Activated CD4-positive, alpha-beta T cell treated with anti-CD3 and anti-CD28 coated beads for 1 hour (primary cell): ENCODE data around the gene FTCD.
"Not testable (repeated sequence)": the region's sequence is repeated elsewhere in the genome, so short reads cannot be mapped to it uniquely, and the experiment has no call there.

ENCODE experiments used
- DNase-seq: peaks from one replicate; pipeline ENCODE4 v3.0.0-alpha.2; 2020

Gene FTCD

DNA sequence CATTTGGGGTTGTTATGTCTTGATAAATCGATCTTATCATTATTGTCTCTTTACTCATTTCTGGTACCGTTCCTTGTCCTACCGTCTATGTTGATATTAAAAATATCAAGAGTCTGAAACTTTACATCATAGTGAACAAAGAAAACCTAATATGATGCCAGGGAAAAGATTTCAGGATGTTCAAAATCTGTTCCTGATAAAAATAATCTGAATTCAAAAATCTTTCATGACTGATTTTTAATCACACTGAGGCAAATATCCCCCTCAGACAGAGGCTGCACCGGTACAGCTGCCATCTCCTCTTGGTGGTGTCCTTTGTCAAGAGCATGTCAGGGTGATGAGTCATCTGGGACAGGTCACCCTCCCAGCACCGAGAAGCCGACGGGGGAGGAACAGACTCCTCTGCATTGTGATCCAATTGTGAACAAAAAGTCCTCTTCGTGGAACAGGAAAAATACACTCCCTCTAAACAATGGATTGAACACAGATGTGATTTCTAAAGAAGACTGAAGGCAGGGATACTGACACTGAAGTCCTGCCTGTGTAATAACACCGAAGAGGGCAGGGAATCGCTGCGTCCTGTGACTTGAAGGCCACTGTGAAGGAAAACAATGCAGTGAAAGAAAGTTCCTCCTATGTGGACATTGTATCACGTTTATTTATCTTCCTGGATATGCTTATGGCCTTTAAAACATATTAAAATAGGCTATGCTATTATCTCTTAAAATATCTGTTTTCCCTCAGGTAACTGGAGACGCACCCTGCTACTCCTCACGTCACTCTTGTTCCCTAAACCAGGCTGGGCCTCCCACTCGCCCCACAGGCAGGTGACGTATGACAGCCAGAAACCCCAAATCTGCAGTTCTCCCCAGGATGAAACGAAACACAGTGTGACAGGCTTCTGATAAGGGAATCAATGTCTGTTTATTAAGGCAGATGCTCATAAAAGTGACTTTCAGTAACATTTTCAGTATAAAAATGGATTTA, 33.1 kb upstream of the FTCD start:
- DNase-seq, result no peak

DNA sequence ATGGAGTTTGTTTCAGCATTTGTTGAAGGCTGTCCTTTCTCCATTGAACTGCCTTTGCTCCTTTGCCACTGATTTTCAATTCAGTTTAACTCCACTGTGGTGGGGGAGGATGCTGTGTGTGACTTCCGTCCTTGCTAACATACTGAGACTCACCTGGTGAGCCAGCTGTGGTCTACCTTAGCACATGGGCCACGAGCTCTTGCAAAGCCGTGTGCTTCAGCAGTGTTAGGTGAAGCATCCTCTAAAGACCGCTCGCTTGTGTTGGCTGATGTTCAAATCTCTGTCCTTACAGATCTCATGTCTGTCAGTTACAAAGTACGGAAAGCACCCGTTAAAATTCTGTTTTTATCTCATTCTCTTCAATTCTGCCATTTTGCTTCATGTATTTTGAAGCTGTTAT, 32.4 kb upstream of the FTCD start:
- DNase-seq, result no peak

DNA sequence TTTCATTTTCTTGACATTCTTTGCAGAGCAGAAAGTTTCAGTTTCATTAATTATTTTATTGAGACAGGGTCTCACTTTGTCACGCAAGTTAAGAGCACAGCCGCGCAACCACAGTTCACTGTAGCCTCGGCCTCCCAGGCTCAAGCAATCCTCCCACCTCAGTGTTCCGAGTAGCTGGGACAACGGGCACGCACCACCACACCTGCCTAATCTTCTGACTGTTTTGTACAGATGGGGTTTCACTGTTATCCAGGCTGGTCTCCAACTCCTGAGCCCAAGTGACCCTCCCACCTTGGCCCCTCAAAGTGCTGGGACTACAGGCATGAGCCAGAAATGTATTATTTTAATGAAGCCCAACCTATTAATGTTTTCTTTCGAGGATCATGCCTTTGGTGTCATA, 31.9 kb upstream of the FTCD start:
- DNase-seq, result no peak

DNA sequence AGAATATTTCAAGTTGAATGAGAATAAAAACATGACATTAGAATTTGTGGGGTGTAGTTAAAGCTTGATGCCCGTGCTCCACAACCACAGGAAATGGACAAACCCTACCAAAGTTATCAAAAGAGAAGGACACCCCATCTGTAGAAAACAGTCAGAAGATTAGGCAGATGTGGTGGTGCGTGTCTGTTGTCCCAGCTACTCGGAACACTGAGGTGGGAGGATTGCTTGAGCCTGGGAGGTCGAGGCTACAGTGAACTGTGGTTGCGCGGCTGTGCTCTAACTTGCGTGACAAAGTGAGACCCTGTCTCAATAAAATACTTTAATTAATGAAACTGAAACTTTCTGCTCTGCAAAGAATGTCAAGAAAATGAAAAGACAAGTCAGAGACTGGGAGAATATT, 30.3 kb upstream of the FTCD start:
- no peak for DNase-seq

DNA sequence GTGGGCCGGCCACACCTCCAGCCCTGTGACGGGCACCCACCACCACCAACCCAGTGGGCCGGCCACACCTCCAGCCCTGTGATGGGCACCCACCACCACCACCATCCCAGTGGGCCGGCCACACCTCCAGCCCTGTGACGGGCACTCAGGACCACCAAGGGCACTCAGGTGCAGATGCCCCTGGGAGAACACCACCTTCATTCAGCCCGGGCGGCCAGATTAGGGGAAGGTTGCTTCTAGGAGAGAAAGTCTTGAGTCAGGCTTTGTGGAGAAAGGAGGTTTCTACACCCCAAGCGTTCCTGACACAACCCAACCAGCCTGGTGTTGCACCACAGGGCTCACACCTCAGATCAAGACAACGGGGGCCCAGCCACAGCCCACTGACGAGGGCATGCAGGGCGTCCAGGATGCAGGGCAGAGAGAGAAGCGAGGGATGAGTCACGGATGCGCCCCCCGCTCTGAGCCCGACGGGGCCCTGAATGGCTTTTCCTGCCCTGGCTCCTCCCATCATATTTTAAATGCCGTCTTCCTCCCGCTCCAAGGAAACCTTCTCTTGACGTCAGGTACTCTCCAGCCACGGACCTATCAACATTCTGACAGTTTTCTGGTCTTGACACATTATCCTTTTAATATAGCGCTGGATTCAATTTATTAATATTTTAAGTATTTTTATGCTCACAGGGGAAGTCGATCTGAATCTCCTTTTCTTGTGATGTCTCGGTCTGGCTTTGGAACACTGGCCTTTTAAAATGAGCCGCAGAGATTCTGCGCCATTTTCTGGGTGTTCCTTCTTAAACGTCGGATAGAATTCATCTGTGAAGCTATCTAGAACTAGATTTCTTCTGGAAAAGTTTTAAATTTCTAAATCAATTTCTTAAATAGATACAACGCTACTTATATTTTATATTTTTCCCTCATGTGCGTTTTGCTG, 29.5 kb upstream of the FTCD start:
- peak; percentile 64 for DNase-seq

DNA sequence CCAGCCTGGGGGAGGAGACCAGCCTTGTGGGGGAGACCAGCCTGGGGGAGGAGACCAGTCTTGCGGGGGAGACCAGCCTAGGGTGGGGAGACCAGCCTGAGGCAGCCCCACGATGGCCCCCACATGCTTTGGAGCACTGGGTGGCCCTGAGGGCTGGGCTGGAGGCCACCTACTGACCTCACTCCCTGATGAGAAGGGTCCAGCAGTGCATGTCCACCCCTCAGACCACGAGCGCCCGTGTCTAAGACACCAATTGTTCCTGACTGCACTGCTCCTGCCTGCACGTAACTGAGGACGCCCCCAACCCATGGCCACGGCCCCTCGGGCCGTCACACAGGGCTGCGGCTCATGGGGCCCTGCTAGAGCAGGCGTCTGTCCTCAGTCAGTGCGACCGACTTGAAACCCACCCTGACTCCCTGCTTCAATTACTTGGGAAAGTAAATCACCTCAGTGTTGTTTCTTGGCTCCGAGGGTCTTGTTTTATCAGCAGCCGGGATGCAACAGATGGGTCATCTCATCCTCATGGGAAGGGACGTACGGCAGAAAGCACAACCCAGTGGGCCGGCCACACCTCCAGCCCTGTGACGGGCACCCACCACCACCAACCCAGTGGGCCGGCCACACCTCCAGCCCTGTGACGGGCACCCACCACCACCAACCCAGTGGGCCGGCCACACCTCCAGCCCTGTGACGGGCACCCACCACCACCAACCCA, 28.7 kb upstream of the FTCD start, which contains the start of gene SPATC1L:
Gene SPATC1L, minus strand, starts transcription at position 550 of the 715 bp plus-strand sequence. CDS start 1,643 bp downstream, outside the sequence.
- peak; percentile 34 for DNase-seq

DNA sequence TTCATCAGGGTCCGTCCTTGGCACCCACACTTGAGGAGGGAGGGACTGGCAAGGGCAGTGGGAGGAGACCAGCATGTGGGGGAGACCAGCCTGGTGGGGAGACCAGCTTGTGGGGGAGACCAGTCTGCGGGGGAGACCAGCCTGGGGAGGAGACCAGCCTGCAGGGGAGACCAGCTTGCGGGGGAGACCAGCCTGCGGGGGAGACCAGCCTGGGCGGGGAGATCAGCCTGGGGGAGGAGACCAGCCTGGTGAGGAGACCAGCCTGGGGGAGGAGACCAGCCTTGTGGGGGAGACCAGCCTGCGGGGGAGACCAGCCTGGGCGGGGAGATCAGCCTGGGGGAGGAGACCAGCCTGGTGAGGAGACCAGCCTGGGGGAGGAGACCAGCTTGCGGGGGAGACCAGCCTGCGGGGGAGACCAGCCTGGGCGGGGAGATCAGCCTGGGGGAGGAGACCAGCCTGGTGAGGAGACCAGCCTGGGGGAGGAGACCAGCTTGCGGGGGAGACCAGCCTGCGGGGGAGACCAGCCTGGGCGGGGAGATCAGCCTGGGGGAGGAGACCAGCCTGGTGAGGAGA, 28.0 kb upstream of the FTCD start:
- not testable (repeated sequence) for DNase-seq

DNA sequence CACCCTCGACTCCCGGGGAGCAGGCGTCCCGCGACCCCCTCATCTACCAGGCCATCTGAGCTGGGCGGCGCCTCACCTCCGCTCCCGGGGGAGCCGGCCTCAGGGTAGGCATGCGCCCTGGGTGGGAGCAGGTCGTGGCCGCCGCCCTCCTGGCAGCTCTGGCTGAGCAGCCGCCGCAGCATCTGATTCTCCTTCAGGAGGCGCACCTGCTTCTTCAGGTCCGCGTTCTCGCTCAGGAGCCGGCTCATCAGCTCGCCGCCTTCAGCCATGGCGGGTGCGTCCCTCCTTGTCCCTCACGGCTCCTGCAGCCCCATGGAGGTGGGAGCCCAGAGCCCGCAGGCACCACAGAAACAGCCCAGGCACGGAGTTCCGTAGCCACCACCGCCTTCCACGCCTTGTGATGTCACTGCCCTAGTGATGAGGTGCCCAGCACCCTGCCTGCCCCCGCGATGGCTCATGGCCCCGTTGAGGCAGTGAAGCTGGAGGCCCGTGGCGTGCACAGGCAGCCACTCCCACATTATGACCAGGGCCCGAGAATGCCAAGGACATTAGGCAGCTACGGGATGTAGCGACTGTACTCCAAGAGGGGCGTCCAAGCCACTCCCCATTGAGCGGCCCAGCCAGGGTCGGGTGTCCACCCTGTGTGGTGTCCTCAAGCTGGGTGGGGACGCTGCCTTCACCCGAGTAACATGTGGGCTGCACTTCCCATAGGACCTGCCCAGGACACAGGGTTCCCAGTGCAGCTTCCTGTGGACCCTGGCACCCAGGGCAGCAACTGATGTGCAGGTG, 27.4 kb upstream of the FTCD start:
- no peak for DNase-seq

DNA sequence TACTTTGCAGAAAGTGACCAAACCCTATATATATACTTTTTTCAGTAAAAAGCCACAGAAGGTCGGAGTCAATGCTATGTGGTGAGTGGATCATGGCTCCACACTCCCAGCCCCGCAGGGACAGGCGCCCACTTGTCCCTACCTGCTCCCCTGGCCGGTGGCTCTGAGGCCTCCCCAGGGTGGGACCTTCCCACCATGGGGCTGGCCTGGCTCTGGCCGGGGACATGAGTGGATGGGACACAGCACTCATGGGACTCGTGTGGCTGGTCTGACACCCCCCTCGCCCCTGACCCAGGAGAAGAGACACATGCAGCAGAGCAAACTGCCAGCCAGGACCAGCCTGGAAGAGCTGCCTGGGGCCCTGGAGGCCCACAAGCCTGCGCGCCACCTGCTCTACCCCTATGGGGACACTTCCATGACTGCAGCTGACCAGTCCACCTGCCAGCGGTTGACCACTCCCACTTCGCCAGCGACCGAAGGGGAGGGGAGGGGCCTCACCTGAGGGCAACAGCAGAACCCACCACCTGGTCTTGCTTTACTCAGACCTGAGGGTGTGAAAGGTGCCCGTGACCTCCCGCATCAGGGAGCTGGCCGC, 26.7 kb upstream of the FTCD start:
- DNase-seq, result no peak

DNA sequence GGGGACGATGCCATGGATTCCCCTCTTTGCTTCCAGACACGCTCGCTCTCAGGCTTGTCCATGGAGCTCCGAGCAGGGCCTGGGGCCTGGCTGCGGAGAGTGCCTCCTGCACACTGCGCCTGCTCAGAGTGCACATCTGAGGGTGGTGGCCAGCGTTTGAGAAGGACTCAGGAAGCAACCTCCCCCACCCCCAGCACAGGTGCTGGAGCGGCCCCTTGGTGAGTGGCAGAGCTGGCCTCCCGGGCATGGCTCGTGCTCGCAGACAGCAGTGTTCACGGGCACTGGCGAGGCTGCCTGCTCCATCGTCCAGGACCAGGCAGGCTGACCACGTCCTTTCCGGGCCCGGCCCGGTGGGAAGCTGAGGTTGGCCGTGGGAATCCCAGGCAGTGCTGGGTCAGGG, 26.1 kb upstream of the FTCD start:
- no peak for DNase-seq

DNA sequence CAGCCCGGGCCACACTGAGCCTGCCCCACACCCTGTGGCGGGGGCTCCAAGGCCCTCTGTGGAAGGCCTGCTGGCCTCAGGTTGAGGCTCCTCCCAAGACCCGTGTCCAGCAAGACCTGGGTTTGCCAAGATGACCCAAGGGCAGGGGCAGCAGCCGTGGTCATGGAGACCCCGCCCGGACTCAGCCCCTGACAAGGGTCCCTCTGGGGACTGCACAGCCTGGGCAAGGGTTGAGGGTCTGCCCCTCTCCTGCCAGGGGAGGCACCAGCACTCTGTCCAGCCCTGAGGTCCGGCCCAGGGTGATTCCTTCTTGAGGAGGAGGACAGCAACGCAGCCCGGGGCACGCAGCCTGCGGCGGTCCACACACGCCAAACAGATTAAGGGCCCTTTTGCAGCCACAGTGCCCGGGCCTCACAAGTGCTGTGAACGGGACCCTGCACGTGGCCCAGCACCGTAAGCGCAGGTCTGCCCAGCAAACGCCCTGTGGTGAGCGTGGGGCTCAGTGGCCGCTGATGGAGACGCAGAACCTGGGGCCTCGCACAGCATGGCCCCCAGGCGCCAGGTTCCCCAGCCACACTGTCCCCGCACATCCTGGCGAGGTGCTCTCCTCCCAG, 25.5 kb upstream of the FTCD start:
- no peak for DNase-seq

DNA sequence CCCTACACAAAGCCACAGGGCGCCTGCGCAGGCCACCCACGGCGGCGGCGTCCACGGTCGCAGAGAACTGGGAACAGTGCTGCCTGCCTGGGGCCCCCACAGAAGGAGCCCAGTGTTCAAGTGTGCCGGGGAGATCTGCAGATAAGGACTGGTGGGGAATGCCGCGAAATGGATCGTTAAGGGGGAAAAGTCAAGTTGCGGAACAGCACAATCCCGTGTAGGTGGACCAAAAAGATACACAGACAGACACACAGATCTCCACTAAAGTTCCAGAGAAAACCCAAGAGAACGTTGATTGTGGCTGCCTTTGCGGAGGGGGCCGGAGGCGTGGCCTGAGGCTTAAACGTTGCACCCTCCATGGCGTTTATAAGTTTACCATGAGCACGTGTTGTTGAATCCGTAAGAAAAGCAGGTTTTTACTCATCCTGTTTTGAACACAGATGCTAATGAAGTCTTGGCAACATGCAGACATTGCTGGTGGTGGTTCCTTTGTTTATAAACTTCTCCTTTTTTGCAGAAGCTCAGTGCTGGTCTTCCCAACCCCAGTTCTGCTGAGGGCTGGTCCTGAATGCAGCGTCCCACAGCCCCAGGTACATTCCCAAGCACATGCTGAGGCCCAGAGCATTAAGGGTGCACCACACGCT, 24.8 kb upstream of the FTCD start:
- DNase-seq, result no peak

DNA sequence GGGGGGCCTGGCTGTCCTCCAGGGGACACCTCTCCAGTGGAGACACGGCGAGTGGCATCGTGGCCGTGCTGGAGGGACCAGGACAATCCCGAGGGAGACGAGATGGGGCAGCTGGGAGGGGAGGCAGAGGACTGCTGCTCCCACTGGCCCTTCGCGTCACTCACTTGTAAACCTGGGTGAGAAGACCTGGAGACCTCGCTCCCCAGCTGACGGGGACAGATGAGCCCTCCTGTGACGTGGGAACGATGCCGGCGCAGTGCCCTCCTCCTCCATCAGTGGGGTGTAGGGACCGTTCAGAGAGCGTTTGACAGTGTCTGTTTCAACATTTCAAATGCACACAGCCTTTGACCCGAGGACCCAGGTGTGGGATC, 24.3 kb upstream of the FTCD start:
- DNase-seq, result no peak

DNA sequence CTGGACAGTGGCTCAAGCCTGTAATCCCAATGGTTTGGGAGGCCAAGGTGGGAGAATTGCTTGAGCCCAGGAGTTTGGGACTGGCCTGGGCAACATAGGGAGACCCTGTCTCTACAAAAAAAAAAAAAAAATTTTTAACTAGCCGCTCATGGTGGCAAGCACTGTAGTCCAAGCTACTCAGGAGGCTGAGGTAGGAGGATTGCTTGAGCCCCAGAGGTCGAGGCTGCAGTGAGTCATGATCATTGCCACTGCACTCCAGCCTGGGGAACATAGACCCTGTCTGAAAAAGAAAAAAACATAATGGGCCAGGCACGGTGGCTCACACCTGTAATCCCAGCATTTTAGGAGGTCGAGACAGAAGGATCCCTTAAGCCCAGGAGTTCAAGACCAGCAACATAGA, 23.6 kb upstream of the FTCD start:
- no peak for DNase-seq

DNA sequence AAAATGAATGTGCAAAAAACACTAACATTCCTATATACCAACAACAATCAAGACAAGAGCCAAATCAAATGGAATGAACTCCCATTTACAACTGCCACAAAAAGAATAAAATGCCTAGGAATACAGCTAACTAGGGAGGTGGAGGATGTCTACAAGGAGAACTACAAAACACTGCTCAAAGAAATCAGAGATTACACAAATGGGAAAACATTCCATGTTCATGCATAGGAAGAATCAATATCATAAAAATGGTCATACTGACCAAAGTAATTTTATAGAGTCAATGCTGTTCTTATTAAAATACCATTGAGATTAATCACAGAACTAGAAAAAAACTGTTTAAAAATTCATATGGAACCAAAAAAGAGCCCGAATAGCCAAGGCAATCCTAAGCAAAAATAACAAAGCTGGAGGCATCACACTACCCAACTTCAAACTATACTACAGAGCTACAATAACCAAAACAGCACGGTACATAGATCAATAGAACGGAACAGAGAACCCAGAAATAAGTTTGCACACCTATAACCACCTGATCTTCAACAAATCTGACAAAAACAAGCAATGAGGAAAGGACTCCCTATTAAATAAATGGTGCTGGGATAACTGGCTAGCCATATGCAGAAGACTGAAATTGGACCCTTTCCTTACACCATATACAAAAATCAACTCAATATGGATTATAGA, 21.2 kb upstream of the FTCD start:
- DNase-seq, result not testable (repeated sequence)

DNA sequence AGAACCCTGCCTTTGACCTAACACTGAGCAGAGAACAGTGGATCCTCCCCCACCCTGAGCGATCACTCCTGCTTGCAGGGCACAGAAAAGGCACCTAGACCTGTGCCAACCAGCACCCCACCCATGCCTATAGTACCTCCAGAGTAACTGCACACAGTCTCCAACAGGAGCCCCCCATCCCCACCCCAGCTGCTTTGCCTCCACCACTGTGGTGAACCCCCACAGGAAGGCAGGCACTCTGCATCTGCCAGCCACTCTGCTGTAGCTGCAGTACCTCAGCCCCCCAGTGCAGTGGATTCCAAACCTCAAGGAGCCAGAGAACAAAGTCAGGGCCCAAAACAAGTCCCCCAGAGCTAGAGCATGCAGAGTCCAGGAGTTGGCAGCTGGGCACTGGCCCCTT, 18.2 kb upstream of the FTCD start:
- peak; percentile 3 for DNase-seq

DNA sequence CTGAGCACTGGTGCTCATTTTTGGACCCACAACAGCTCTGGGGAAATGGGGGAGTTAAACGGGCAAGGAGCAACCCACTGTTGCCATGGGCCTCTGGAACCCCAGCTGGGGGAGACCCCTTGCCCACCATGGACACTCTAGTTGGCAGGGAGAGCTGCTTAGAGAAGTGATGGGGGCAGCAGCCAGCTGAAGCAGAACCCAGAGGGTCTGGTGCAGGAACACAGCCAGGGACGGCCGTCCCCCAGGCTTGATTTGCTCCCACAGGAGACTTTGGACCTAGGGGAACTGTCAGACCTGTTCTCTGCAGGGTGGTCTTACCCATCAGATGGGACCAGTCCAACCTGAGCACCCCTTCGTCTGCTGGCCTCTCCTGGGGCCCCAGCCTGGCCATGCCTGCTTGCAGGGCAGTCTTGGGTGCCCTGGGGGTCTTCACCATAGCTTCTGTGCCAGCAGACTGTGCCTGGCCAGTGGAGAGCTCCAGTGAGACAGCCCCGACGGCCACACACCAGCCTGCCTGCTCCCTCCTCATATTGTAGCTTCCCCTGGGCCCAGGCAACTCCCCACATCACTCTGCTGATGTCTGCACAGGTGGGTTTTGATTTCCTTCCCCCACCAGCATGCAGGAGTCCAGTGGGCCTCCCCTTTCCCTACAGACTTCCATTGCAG, 17.6 kb upstream of the FTCD start:
- peak; percentile 2 for DNase-seq

DNA sequence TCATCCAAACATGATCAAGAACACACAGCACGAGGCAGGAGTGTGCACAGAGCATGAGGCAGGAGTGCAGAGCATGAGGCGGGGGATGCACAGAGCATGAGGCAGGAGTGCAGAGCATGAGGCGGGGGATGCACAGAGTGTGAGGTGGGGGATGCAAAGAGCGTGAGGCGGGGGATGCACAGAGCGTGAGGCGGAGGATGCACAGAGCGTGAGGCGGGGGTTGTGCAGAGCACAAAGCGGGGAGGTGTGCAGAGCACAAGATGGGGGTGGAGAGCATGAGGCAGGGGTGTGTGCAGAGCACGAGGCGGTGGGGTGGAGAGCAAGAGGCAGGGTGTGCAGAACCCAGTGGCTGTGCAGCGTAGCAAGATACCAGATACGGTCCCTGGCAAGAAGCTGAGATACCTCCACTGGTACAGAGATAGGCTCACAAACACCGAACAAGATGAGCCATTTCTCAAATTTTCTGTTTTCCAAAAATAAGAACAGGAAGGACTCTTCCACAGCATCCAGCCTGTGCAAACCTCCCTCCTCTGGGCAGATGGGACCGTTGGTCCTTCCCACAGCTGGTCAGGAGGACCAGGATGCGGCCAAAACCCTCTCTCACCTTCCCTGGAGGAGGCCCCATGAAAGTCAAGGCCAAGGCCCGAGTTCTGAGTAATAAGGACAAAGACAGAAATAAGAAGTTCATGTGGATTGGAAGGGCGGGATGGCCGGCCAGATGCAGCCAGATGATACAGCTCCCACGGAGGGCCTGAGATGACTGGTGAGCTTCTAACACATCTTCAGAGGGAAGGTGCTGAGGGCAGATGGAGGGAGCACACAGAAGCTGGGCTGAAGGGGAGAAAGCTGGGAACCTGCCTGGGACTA, 16.9 kb upstream of the FTCD start:
- peak; percentile 0 for DNase-seq
